HUES48 (cell line): ENCODE measurements around the gene DOCK3.
"Not testable (repeated sequence)": the region's sequence is repeated elsewhere in the genome, so short reads cannot be mapped to it uniquely, and the experiment has no call there.

Source experiments
- H3K27ac ChIP-seq: one replicate; pipeline ENCODE4 v1.7.0; 2013; ENCODE audit warnings: low read depth, low read length, inconsistent platforms
- H3K27me3 ChIP-seq: 2 replicates; pipeline ENCODE4 v1.6.1; 2013; ENCODE audit warnings: mild to moderate bottlenecking, low read length; ENCODE audit not compliant: control insufficient read depth, insufficient read depth
- H3K36me3 ChIP-seq: 2 replicates; pipeline ENCODE4 v1.6.1; 2013; ENCODE audit warnings: low read length; ENCODE audit not compliant: control insufficient read depth, insufficient read depth
- H3K4me1 ChIP-seq: 2 replicates; pipeline ENCODE4 v1.6.1; 2013; ENCODE audit warnings: mild to moderate bottlenecking, low read length; ENCODE audit not compliant: control insufficient read depth, insufficient read depth
- H3K4me3 ChIP-seq: 2 replicates; pipeline ENCODE4 v1.5.1; 2013; ENCODE audit warnings: mild to moderate bottlenecking, low read depth, low read length
- H3K9ac ChIP-seq: 2 replicates; pipeline ENCODE4 v1.6.1; 2013; ENCODE audit warnings: mild to moderate bottlenecking, low read depth, low read length, moderate library complexity
- H3K9me3 ChIP-seq: 2 replicates; pipeline ENCODE4 v1.6.1; 2013; ENCODE audit warnings: low read length; ENCODE audit not compliant: control insufficient read depth, insufficient read depth

DOCK3 gene

DNA sequence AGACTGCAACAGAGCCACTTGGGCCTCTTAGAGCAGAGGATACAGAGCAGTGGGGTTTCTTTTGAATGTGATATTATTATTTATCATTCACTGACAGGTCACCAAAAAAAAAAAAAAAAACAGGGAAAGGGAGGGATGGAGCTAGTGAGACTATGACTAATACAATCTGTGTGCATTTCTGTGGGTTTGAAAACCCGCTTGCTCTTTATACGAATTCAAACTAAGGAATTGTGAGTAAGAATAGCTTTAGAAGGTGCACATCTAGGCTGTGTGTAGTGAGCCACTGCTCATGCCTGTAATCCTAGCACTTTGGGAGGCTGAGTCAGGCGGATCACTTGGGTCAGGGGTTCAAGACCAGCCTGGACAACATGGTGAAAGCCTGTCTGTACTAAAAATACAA, 523.8 kb downstream of the DOCK3 start:
- Histone ChIP-seq H3K9ac (no peak overlapping the region), H3K27me3 (no peaks in the 10 kb centered on the region)

DNA sequence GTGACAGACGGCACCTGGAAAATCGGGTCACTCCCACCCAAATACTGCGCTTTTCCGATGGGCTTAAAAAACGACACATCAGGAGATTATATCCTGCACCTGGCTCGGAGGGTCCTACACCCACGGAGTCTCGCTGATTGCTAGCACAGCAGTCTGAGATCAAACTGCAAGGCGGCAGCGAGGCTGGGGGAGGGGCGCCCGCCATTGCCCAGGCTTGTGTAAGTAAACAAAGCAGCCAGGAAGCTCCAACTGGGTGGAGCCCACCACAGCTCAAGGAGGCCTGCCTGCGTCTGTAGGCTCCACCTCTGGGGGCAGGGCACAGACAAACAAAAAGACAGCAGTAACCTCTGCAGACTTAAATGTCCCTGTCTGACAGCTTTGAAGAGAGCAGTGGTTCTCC, 524.6 kb downstream of the DOCK3 start:
- H3K27ac ChIP-seq, H3K9ac ChIP-seq, H3K27me3 ChIP-seq, H3K36me3 ChIP-seq, H3K4me1 ChIP-seq, H3K4me3 ChIP-seq: not testable (repeated sequence)
- H3K9me3 ChIP-seq = peaks cover 18% of the 10 kb centered on the region

More for the DNA sequence above, 523.8 kb downstream of the DOCK3 start:
- Histone ChIP-seq H3K4me1 (no peaks in the 10 kb centered on the region), H3K36me3 (no peaks in the 10 kb centered on the region), H3K9me3 (peaks cover 18% of the 10 kb centered on the region), H3K4me3 (no peak overlapping the region), H3K27ac (no peak overlapping the region)

DNA sequence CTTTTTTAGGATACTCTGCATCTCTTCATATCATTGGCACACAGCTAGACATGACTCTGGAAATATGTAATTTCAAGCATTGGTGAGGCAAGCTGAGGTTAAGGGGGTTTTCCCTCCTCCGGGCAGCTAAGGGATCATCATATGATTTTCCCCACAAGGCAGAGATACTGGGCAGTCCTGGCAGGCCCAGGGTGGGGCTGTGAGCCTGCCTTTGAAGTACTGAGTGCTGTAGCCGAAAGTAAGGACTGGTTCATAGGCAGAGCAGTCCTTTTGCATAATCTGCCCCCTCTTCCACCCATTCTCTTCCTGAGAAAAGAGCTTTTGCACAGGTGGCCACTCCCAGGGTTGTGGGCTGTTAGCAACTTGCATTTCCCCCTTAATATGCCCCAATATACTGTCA, 541.6 kb downstream of the DOCK3 start:
- peaks cover 14% of the 10 kb centered on the region for H3K36me3 ChIP-seq
- no peaks in the 10 kb centered on the region for H3K9me3 ChIP-seq
- H3K4me3 ChIP-seq = no peak overlapping the region
- H3K27ac ChIP-seq = no peak overlapping the region
- no peaks in the 10 kb centered on the region for H3K4me1 ChIP-seq
- no peak overlapping the region for H3K9ac ChIP-seq
- H3K27me3 ChIP-seq = no peaks in the 10 kb centered on the region

DNA sequence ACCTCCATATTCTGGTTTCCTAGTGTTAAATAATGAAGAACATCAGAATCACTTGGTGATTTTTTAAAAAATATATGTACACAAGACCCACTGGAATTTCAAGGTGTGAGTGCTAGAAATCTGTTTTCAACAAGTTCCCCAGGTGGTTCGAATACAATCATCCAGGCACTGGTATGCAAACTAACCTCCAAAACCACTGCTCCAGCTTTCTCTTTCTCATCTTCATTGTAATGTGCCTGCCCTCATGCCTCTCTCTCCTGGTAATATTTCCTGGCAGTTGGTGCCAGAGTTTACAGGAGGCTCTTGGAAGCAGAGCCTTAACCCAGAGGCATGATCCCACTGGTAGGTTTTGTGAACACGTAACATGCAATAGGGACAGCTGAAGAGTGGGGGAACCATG, 547.2 kb downstream of the DOCK3 start:
- Histone ChIP-seq H3K4me3 (no peak overlapping the region), H3K27me3 (no peaks in the 10 kb centered on the region), H3K9ac (no peak overlapping the region), H3K9me3 (no peaks in the 10 kb centered on the region), H3K27ac (no peak overlapping the region), H3K4me1 (peaks cover 8% of the 10 kb centered on the region; the same call in 1 of the 2 replicates), H3K36me3 (peaks cover 7% of the 10 kb centered on the region; the same call in 1 of the 2 replicates)

- Histone ChIP-seq H3K27me3 (no peaks in the 10 kb centered on the region), H3K9me3 (no peaks in the 10 kb centered on the region), H3K9ac (no peak overlapping the region), H3K27ac (no peak overlapping the region), H3K4me1 (peaks cover 8% of the 10 kb centered on the region; the same call in 1 of the 2 replicates), H3K4me3 (no peak overlapping the region), H3K36me3 (peaks cover 19% of the 10 kb centered on the region)
Measured at GRCh38 chr3:51224283-51224682, 549.6 kb downstream of the DOCK3 start.

GRCh38 chr3:51224843-51225242, 550.1 kb downstream of the DOCK3 start:
- Histone ChIP-seq H3K4me3 (no peak overlapping the region), H3K4me1 (peaks cover 8% of the 10 kb centered on the region; the same call in 1 of the 2 replicates), H3K36me3 (peaks cover 19% of the 10 kb centered on the region), H3K27me3 (no peaks in the 10 kb centered on the region), H3K9me3 (no peaks in the 10 kb centered on the region), H3K9ac (no peak overlapping the region), H3K27ac (no peak overlapping the region)

GRCh38 chr3:51242939-51243338, 568.2 kb downstream of the DOCK3 start:
- H3K9ac ChIP-seq = no peak overlapping the region
- H3K27ac ChIP-seq = no peak overlapping the region
- no peaks in the 10 kb centered on the region for H3K27me3 ChIP-seq
- H3K4me3 ChIP-seq = no peak overlapping the region
- H3K36me3 ChIP-seq = peaks cover 16% of the 10 kb centered on the region
- no peaks in the 10 kb centered on the region for H3K4me1 ChIP-seq
- peaks cover 12% of the 10 kb centered on the region for H3K9me3 ChIP-seq

- H3K36me3 ChIP-seq = peaks cover 17% of the 10 kb centered on the region
- no peak overlapping the region for H3K27ac ChIP-seq
- no peaks in the 10 kb centered on the region for H3K4me1 ChIP-seq
- no peak overlapping the region for H3K4me3 ChIP-seq
- no peak overlapping the region for H3K9ac ChIP-seq
- H3K27me3 ChIP-seq = no peaks in the 10 kb centered on the region
- H3K9me3 ChIP-seq = peaks cover 14% of the 10 kb centered on the region
Measured at GRCh38 chr3:51243924-51244323, 569.2 kb downstream of the DOCK3 start.

DNA sequence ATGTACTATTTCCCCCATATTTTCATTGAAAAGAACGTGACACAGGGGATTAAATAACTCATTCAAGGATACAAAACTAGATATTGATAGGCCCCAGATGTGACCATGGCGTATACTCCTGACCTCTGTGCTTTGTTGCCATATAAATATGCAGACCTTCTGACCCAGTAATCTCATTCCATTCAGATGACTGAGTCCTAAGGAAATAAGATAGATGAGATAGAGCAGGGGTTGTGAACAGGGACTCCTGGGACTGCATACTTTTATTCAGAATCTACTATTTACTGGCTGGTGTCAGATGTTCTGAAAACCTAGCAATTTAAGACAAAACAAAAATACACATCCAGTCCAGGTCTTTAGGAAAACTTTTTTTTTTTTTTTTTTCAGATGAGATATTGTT, 571.1 kb downstream of the DOCK3 start:
- Histone ChIP-seq H3K27me3 (no peaks in the 10 kb centered on the region), H3K27ac (no peak overlapping the region), H3K36me3 (peaks cover 17% of the 10 kb centered on the region), H3K9ac (no peak overlapping the region), H3K4me1 (no peaks in the 10 kb centered on the region), H3K9me3 (peaks cover 14% of the 10 kb centered on the region), H3K4me3 (no peak overlapping the region)

GRCh38 chr3:51257870-51258269, 583.1 kb downstream of the DOCK3 start:
- H3K27ac ChIP-seq = no peak overlapping the region
- H3K27me3 ChIP-seq = no peaks in the 10 kb centered on the region
- no peaks in the 10 kb centered on the region for H3K4me1 ChIP-seq
- no peaks in the 10 kb centered on the region for H3K9me3 ChIP-seq
- no peak overlapping the region for H3K4me3 ChIP-seq
- peaks cover 11% of the 10 kb centered on the region for H3K36me3 ChIP-seq
- H3K9ac ChIP-seq = no peak overlapping the region

GRCh38 chr3:51264166-51264565, 589.4 kb downstream of the DOCK3 start:
- H3K27me3 ChIP-seq, H3K4me3 ChIP-seq, H3K4me1 ChIP-seq, H3K9ac ChIP-seq, H3K36me3 ChIP-seq, H3K9me3 ChIP-seq, H3K27ac ChIP-seq: not testable (repeated sequence)

DNA sequence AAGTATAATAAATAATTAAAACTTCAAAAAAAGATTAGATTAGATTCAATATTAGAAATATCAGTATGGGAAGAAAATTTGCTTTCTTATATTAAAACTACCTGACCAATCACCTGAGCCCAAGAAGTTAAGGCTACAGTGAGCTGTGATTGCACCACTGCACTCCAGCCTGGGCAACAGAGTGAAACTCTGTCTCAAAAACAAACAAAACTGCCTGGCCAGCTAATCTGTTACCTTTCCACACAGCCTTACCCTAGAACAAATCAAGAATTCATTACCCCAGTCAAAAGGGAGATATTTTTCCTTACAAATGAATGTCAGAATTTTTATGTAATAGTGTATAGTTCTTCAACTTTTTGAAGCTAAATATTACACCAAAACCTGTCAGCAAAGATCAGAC, 593.4 kb downstream of the DOCK3 start:
- Histone ChIP-seq H3K27me3 (no peaks in the 10 kb centered on the region), H3K9me3 (no peaks in the 10 kb centered on the region), H3K4me1 (no peaks in the 10 kb centered on the region), H3K4me3 (no peak overlapping the region), H3K36me3 (no peaks in the 10 kb centered on the region), H3K9ac (no peak overlapping the region), H3K27ac (no peak overlapping the region)
